DND-41 (cell line): ENCODE measurements around the gene MAN1A1.

Experiments
- ATAC-seq: fragments of 200-7000 bp; cut with Tn5 transposase; 3 replicates; pipeline ENCODE4 v1.9.1; 2021; ENCODE audit warnings: low read depth; ENCODE audit not compliant: insufficient read depth
- DNase-seq: peaks from one replicate; pipeline ENCODE4 v3.0.0-alpha.2; 2020
- H2AFZ ChIP-seq: 2 replicates; pipeline ENCODE4 v1.6.0; 2012; ENCODE audit warnings: low read depth, low read length
- H3K27ac ChIP-seq: 2 replicates; pipeline ENCODE4 v1.5.1; 2012; ENCODE audit warnings: low read length, inconsistent platforms
- H3K27me3 ChIP-seq: fragments of 200-600 bp; sonication (generic); 2 replicates; pipeline ENCODE4 v1.6.0; 2012; ENCODE audit warnings: low read length, mild to moderate bottlenecking, inconsistent platforms; ENCODE audit not compliant: insufficient read depth, poor library complexity
- H3K36me3 ChIP-seq: 2 replicates; pipeline ENCODE4 v1.5.1; 2012; ENCODE audit warnings: low read length, inconsistent platforms; ENCODE audit not compliant: insufficient read depth
- H3K4me1 ChIP-seq: 2 replicates; pipeline ENCODE4 v1.5.1; 2012; ENCODE audit warnings: mild to moderate bottlenecking, low read length; ENCODE audit not compliant: insufficient read depth
- H3K4me2 ChIP-seq: 2 replicates; pipeline ENCODE4 v1.6.0; 2012; ENCODE audit warnings: mild to moderate bottlenecking, moderate library complexity, low read length, inconsistent platforms; ENCODE audit not compliant: insufficient read depth
- H3K4me3 ChIP-seq, 2 experiments: fragments of 200-600 bp in 1 of 2; shearing (Covaris generic) in 1 of 2; 2 replicates each; pipeline ENCODE4 v1.5.1; 2012 to 2016; ENCODE audit warnings: inconsistent platforms in 2 of 2, low read length in 2 of 2, mild to moderate bottlenecking in 2 of 2, low read depth in 1 of 2, moderate library complexity in 1 of 2
- H3K79me2 ChIP-seq: 2 replicates; pipeline ENCODE4 v1.6.0; 2012; ENCODE audit warnings: low read length, inconsistent platforms; ENCODE audit not compliant: insufficient read depth
- H3K9ac ChIP-seq: 2 replicates; pipeline ENCODE4 v1.6.0; 2012; ENCODE audit warnings: low read depth, mild to moderate bottlenecking, inconsistent platforms, low read length, moderate library complexity
- H3K9me3 ChIP-seq: 2 replicates; pipeline ENCODE4 v1.5.1; 2012; ENCODE audit warnings: low read length, moderate library complexity, mild to moderate bottlenecking, inconsistent platforms; ENCODE audit not compliant: insufficient read depth, severe bottlenecking
- H4K20me1 ChIP-seq: 2 replicates; pipeline ENCODE4 v1.6.0; 2012; ENCODE audit warnings: low read length; ENCODE audit not compliant: insufficient read depth
- EZH2 ChIP-seq: IDR thresholded peaks from 3 replicates; pipeline ENCODE4 v1.6.1; 2012; ENCODE audit warnings: borderline replicate concordance, low read depth, mild to moderate bottlenecking, moderate library complexity, low read length, inconsistent platforms; ENCODE audit not compliant: severe bottlenecking
- TF ChIP-seq, protein P1 (sequence below): IDR thresholded peaks from 2 replicates; pipeline ENCODE4 v1.5.1; 2012; ENCODE audit warnings: borderline replicate concordance, low read length, moderate library complexity, mild to moderate bottlenecking; ENCODE audit not compliant: poor library complexity, severe bottlenecking; ENCODE audit errors: extremely low read depth

MAN1A1 gene

DNA sequence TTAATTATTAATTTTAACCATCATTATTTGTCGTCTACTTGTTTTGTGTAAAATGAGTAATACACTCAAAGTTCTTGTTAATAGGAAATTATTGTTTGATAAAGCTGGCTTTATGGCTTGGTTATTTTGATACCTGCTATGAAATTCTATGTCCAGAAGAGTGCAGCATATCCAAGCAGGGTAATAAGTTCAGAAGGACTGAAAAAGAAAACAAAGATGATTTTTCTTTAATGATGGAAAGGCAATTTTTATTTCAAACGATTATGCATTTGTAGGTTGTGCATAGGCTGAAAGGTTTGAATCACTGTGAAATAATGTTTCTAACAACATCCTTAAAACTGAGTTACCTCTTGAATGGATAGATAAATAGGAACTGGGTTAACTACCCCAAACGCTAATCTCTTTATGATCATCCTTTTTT is 1.4 kb upstream of the MAN1A1 start:
- Histone ChIP-seq H4K20me1 (peaks cover 17% of the 10 kb centered on the region), H3K27me3 (peaks cover 44% of the 10 kb centered on the region), H3K36me3 (peaks cover 4% of the 10 kb centered on the region; the same call in 1 of the 2 replicates), H3K27ac (no peak overlapping the region; the same call in 1 of the 2 replicates), H3K9ac (peak overlapping the region; percentile 80), H3K9me3 (no peaks in the 10 kb centered on the region), H3K79me2 (peaks cover 36% of the 10 kb centered on the region), H2AFZ (no peak overlapping the region), H3K4me2 (peak overlapping the region; percentile 99), H3K4me1 (peaks cover 68% of the 10 kb centered on the region), H3K4me3 (peak overlapping the region; percentile 83 to 92; a peak in 3 of 4 replicates)
- TF ChIP-seq EZH2, result no peak
- TF ChIP-seq, protein P1, sequence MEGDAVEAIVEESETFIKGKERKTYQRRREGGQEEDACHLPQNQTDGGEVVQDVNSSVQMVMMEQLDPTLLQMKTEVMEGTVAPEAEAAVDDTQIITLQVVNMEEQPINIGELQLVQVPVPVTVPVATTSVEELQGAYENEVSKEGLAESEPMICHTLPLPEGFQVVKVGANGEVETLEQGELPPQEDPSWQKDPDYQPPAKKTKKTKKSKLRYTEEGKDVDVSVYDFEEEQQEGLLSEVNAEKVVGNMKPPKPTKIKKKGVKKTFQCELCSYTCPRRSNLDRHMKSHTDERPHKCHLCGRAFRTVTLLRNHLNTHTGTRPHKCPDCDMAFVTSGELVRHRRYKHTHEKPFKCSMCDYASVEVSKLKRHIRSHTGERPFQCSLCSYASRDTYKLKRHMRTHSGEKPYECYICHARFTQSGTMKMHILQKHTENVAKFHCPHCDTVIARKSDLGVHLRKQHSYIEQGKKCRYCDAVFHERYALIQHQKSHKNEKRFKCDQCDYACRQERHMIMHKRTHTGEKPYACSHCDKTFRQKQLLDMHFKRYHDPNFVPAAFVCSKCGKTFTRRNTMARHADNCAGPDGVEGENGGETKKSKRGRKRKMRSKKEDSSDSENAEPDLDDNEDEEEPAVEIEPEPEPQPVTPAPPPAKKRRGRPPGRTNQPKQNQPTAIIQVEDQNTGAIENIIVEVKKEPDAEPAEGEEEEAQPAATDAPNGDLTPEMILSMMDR, result peak; percentile 63
- ATAC-seq, result no peak
- DNase-seq, result no peak

DNA sequence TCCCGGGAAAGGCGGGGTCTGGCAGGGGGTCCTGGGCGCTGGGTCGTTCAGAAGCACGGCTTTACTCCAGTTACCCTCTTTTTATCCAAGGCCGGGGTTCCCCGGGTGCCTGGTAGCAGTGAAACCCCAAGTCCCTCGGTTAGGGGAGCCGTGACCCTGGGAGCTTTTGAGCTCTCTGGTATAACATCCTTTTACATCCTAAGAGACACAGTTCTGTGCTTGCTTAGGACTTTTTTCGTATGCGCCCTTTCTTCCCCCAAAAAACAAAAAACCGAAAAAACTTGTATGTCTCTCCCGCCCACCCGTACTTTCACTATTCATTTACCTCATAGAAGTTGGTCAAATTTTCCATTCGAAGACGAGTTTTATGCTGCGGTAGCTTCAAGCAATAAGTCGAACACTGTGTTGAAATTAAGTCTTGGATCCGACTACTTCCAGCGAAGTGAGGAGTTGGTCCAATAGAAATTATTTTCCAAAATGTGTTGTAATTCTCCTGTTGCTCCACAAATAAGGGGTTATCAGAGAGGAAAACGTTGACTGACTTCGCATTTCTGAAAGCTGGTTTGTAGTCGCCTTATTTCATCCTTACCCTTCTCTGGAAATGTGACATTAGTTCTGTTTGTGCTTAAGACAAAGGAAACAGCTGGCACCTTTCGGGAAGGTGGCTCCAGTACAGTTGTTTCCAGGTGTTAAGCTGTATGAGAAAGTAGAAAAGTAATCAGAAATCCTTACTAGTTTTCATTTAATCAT is 816 bp upstream of the MAN1A1 start:
- Histone ChIP-seq H2AFZ (peak overlapping the region; percentile 80), H3K36me3 (peaks cover 4% of the 10 kb centered on the region; the same call in 1 of the 2 replicates), H3K27me3 (peaks cover 44% of the 10 kb centered on the region), H3K4me3 (peak overlapping the region; percentile 83 to 92), H4K20me1 (peaks cover 17% of the 10 kb centered on the region), H3K9me3 (no peaks in the 10 kb centered on the region), H3K79me2 (peaks cover 40% of the 10 kb centered on the region), H3K9ac (peak overlapping the region; percentile 80), H3K27ac (peak overlapping the region; percentile 65), H3K4me2 (peak overlapping the region; percentile 99), H3K4me1 (peaks cover 69% of the 10 kb centered on the region)
- ATAC-seq, result peak; percentile 5; the same call in 1 of the 3 replicates
- no peak for DNase-seq
- peak; percentile 73 for TF ChIP-seq EZH2
- TF ChIP-seq, protein P1, result no peak

DNA sequence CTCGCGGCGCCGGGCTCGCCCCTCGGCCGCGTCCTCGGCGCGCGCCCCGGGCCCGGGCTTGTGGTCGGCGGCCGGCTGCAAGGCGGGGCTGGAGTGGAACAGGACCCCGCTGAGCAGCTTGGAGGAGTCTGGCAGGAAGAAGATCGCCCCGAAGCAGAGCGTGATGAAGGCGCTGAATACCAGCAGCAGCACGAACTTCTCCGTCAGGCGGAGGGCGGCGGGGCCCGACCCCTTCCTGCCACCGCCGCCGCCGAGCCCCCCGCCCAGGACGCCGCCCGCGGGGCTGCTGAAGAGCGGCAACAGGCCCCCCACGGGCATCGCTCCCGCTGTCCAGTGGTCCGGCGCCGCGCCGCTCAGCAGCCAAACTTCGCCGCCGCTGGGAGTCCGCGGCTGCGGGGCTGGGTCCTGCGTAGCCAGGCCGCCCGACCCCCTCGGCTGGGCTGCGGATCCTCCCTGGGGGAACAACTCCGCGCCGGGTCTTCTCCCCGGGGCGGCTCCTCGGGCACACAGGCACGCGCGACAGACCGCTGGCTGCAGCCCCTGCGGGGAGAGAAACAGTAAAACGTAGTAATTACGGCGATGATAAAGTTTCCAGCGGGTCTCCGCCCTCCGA is 707 bp downstream of the MAN1A1 start:
- DNase-seq, result peak; percentile 26
- Histone ChIP-seq H3K4me3 (peak overlapping the region; percentile 83 to 92), H3K4me1 (peaks cover 78% of the 10 kb centered on the region), H3K9ac (peak overlapping the region; percentile 80), H2AFZ (peak overlapping the region; percentile 80), H3K9me3 (no peaks in the 10 kb centered on the region), H3K36me3 (peaks cover 4% of the 10 kb centered on the region; the same call in 1 of the 2 replicates), H3K79me2 (peaks cover 53% of the 10 kb centered on the region), H4K20me1 (peaks cover 17% of the 10 kb centered on the region), H3K4me2 (peak overlapping the region; percentile 99), H3K27ac (peak overlapping the region; percentile 74), H3K27me3 (peaks cover 44% of the 10 kb centered on the region)
- peak; percentile 6 for ATAC-seq
- peak; percentile 87 for TF ChIP-seq EZH2
- TF ChIP-seq, protein P1, result no peak
